HepG2 (cell line): ENCODE data around the gene ASPRV1. TPM values are rescaled to one million over a fixed set of nuclear protein-coding genes. Genes with fewer than 3 reads are reported as not detected.

Experiments used
- ADNP ChIP-seq: sonication (generic); formaldehyde crosslinking; IDR thresholded peaks from 2 replicates; pipeline ENCODE4 v1.4.0; 2020; ENCODE audit warnings: missing genetic modification reagents
- ATAD3A ChIP-seq: sonication (generic); formaldehyde crosslinking; IDR thresholded peaks from 2 replicates; pipeline ENCODE4 v1.4.0; 2020; ENCODE audit warnings: missing genetic modification reagents
- CEBPZ ChIP-seq: IDR thresholded peaks from 2 replicates; pipeline ENCODE4 v1.6.1; 2012; ENCODE audit warnings: low read length, improper control_type of control experiment
- polyA plus RNA-seq, 8 experiments: library from polyadenylated mRNA; depleted of rRNA in 3 of 8; stranded (reverse) in 7 of 8; unstranded in 1 of 8; fragments of >200 nt; fragmentation: Illumina TruSeq in 4 of 8; extraction: Trizol in 4 of 8; gene quantifications; 2 replicates each; pipeline versions ENCODE4 v1.2.1 to v1.2.3, GENCODE V29; 2011 to 2016; ENCODE audit warnings: low read depth in 4 of 8, missing spikeins in 1 of 8, mixed read lengths in 1 of 8; ENCODE audit not compliant: insufficient read depth in 1 of 8
- total RNA-seq, 5 experiments: library from RNA; depleted of rRNA; stranded (reverse); fragments of >200 nt; fragmentation: Illumina TruSeq; extraction: Trizol; gene quantifications; 2 replicates each; pipeline ENCODE4 v1.2.3, GENCODE V29; 2016; ENCODE audit warnings: low read depth in 1 of 5
- TF ChIP-seq, protein P1 (sequence below): sonication (generic); formaldehyde crosslinking; IDR thresholded peaks from 2 replicates; pipeline ENCODE4 v1.9.0; 2021; ENCODE audit warnings: missing genetic modification reagents, borderline replicate concordance

The ASPRV1 gene
- total and polyA plus RNA-seq, 2 of the 13 experiments (the other 11 are each of a cell fraction or from before 2014, with no cell fraction given): 0.40 to 0.48 TPM

DNA sequence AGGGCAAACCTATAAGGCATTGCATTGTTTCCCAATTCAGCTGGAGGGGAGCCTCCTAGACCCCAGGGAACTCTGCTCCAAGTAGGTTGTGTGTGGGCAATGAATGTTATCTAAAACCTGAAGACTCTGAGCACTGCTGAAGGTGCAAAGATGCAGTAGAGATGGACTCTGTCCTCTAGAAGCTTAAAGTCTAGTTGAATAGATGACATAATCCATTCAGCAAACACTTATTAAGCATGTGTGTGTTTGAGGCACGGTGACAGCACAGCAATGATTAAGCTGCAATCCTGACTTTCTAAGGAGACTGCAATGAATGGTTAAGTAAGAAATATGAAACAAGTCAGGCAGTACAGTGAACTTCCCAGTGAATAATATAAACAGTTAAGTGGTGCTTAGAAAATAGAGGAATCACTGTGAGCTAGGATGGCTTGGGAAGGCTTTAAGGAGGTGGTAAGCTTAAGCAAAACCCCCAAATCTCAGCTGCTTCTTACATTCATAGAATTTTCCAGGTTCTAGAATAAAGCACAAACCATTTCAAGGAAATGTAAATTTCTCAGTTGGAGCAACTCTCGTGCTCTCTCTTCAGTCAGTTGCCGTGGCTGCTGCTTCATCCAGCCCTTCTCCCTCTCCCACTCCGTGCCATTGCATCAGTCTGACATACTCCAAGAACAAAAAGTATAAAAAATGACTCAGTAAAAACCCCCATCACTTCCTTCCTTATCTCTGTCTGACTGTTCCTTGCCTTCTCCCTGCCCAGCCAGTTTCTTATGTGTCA lies 27.4 kb downstream of the ASPRV1 start (continued):
- TF ChIP-seq, protein P1, sequence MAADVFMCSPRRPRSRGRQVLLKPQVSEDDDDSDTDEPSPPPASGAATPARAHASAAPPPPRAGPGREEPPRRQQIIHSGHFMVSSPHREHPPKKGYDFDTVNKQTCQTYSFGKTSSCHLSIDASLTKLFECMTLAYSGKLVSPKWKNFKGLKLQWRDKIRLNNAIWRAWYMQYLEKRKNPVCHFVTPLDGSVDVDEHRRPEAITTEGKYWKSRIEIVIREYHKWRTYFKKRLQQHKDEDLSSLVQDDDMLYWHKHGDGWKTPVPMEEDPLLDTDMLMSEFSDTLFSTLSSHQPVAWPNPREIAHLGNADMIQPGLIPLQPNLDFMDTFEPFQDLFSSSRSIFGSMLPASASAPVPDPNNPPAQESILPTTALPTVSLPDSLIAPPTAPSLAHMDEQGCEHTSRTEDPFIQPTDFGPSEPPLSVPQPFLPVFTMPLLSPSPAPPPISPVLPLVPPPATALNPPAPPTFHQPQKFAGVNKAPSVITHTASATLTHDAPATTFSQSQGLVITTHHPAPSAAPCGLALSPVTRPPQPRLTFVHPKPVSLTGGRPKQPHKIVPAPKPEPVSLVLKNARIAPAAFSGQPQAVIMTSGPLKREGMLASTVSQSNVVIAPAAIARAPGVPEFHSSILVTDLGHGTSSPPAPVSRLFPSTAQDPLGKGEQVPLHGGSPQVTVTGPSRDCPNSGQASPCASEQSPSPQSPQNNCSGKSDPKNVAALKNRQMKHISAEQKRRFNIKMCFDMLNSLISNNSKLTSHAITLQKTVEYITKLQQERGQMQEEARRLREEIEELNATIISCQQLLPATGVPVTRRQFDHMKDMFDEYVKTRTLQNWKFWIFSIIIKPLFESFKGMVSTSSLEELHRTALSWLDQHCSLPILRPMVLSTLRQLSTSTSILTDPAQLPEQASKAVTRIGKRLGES (CRISPR knock-in tag): no peak
- TF ChIP-seq CEBPZ (no peak), ATAD3A (CRISPR knock-in tag) (no peak), ADNP (CRISPR knock-in tag) (no peak)
- TF ChIP-seq, all 625 proteins: peak for 129
